Head of caudate nucleus (tissue), 42 donors: Measurements from ENCODE around the gene TTC39A.
"Not testable (repeated sequence)": the region's sequence is repeated elsewhere in the genome, so short reads cannot be mapped to it uniquely, and the experiment has no call there.

Experiments
- DNase-seq, 42 donors: peaks; one replicate each; pipeline versions ENCODE4 v3.0.0 to v3.0.0-alpha.2; 2020 to 2021; ENCODE audit warnings: mixed read lengths in 7 of 42
- intact Hi-C: fragments of 100-400 bp; cut with DNase I; formaldehyde crosslinking; loops from one replicate; pipeline ENCODE4 v1.15.0; 2022

TTC39A gene

DNA sequence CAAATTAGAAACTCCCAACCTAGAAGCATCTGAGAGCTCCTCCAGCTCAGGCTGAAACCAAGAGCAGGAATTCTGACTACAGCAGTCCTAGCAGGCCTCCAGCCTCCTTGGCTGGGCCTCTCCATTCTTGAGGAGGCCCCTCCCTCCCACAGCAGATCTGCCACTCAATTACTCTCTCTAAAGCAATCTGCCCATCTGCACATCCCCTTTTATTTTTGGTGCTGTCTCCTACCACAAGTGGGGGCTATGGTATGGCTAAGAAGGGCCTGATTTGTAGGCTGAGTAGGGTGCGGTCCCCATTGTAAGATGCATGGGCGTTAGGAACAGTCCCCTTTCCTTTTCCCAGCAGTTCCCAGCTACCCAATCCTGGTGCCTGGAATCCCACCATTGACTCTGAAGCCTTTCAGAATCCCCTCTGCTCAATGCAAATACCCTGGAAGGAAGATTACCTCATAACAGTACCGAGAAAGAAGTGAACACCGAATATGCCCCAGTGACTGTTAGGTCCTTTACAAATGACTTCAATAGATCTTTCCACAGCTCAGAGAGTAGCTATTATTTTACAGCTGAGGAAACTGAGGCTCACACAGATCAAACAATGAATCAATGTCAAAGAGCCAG is 11.6 kb upstream of the TTC39A start:
- DNase-seq: peak in 2 of 42 donors; percentile 15 to 20
- intact Hi-C loops: no loop called here

DNA sequence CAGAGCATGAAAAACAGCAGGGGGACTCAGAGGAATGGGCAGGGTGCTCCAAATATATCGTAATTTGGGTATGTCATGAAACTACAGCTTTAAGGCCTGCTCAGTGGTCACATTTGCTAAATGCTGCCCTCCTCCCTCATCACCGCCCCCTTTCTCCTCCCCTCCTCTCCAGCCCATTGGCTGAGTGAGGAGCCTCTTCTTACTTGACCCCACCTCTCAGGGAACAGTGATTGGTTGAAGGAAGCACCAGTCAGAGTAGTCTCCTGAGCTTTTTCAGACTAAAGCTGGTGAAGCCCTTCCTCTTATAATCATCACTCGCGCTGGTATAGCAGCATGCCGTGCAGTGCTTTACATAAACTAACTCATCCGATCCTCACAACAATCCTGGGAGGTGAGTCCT is 10.0 kb upstream of the TTC39A start:
- peak in 1 of 42 donors; percentile 13 for DNase-seq
- intact Hi-C loops: no loop called here

DNA sequence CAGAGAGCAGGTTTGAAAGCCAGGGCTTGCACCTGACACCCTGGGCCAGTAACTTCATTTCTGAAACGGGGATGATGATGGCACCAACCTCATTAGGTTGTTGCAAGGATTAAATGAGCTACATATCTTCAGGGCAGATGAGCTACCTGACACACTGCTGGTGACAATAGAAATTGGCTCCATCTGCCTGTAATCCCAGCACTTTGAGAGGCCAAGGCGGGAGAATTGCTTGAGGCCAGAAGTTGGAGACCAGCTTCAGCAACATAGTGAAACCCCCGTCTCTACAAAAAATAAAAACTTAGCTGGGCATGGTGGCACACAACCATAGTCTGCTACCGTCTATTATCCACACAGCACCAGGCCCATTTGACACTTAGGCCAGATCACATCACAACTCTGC is 6.3 kb upstream of the TTC39A start:
- DNase-seq: peak in 1 of 42 donors; percentile 10
- intact Hi-C loops: no loop called here

DNA sequence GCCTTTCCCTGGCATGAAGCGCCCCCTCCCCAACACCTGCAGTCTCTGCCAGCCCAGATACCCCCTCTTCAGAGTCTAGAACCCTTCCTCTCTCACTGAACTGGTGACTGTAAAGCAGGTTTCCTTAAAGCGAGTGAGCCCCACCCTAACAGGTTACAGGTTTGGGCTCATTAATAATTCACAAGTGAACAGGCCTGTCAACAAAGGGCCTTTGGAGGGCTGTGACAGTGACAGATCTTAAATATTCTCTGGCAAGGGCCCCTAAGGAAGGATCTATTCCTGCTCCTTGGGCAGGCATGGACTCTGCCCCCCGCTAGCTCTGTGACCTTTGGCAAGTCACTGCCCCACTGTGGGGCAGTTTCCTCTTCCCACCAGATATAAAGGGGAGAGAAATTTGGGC is 5.6 kb upstream of the TTC39A start:
- intact Hi-C loops: no loop called here
- DNase-seq: peak in 2 of 42 donors; percentile 8 to 9

DNA sequence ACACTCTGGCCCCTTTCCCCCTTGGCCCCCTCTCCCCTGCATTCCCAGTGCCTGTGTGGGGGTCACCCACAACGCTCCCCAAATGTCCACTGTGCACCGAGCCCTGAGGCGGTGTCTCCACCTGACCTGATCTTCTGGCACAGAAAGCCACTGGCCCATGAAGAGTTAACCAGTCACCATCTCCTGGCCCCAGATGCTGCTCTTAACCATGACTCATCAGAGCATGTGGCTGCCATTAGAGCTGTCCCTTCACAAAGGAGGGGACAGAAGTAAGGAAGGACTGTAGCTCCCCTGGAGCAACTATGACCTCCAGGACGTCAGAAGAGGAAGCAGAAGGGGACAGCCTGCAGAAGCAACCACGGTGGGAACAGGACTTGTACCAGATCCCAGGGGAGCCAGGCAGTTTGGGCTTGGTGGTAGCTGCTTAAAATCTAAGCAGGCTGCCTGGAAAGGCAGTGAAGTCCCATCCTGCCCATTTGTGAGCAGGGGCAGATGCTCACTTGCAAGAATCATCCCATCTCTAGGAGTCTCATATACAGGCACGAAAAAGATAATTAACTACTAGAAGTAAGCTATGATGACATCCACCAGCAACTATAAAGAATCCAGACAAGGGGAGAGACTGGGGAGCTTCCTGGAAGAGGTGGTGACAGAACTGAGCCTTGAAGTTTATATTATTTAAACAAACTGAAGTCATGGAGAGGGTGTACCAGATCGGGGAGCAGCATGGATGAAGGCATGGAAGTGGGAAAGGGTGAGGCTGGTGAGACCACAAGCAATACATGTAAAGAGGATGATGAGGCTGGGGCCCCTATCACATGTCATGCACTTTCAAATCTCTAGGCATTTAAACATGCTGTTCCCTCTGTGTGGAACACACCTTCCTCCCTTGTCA is 1.1 kb upstream of the TTC39A start:
- peak in 10 of 42 donors; percentile 11 to 67 (median 36) for DNase-seq
- intact Hi-C loops: no loop called here

DNA sequence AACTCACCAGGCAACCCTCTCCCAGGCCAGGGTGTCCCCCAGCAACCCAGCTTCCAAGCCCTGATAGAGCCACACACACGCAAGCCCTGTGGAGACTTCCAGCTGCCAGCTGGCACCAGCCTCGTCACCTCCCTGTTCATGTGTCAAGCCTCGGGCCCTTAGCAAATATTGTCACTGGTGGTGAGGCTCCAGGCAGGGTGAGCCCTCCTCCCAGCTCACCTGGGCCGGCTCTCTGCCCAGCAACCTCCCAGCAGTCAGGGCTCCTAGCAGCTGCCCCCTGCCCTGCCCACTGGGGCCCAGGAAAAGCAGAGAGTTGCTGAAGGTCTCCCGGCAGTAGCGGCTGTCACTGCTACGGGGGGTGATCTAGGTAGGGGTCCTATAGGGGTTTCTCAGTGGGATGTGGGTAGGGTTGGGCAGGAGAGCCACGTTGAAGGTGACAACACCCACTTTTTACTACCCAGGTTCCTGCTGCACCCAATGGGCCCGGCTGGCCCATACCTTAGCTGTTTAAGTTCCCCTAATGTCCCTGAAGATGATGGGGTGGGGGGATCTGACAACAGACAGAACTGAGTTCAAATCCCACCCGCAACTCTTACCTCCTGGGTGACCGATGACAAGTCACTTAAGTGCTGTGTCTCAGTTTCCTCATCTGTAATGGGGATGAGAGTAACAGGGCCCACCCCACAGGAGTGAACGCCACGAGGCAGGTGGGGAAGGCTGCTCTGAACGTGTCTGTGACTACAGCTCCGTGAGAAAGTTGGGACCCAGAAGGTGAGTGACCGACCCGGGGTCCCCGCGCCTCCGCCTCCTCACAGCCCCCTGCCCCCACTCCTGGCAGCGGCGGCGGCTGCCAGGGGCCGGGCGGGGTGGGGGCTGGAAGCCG is 678 bp downstream of the TTC39A start:
- intact Hi-C loops: no loop called here
- DNase-seq: peak in 1 of 42 donors; percentile 36

DNA sequence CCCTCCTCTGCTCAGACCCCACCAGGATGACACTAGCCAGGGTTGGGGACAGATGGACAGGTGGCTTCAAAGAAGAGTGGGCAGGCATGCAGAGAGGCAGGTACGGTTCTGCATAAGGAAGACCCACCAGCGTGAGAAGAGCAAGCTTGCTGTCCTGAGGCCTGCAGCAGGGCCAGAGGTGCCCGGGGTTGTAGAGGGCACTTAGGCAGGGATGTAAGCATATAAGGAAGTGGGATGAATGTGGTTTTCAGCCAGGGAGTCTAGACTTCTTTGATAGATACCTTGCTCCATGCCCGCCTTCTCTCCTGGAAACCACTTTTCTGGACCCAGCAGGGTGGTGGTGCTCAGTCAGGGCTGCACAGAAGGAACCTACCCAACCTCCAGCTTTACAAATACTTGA is 1.4 kb downstream of the TTC39A start:
- intact Hi-C loops: no loop called here
- DNase-seq: no peak

DNA sequence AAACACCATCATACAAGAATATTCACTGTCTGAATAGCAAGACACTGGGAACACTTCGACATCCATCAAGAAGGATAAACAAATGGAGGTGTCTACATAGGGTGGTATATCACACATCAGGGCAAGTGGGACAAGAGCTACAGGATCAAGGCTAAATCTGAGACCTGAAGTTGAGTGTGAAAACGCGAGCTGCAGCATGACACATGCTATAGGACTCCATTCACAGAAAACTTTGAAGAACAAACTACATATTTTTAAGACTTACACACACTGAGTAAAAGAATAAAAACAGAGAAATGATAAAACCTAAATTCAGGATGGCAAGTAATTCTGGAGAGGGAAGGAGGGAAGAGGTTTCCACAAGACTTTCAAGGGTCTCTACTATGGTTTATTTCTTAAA is 2.1 kb downstream of the TTC39A start:
- intact Hi-C loops: no loop called here
- no peak for DNase-seq

DNA sequence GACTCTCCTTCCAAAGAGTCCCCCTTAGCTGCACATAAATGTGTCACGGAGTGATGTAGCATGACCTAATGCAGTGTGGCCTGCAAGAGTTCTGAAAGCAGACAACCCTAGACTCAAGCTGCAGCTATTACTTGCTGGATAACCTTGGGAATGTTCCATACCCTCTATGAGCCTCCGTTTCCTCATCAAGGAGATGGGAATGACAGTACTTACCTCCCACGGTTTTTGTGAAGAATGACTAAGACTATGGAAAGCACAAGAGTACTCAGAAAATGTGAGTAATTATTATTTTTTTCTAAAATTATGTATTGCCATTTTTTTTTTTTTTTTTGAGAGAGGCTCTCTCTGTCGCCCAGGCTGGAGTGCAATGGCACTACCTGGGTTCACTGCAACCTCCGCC is 3.0 kb downstream of the TTC39A start:
- DNase-seq: peak in 3 of 42 donors; percentile 24 to 64 (median 62)
- intact Hi-C loops: no loop called here

DNA sequence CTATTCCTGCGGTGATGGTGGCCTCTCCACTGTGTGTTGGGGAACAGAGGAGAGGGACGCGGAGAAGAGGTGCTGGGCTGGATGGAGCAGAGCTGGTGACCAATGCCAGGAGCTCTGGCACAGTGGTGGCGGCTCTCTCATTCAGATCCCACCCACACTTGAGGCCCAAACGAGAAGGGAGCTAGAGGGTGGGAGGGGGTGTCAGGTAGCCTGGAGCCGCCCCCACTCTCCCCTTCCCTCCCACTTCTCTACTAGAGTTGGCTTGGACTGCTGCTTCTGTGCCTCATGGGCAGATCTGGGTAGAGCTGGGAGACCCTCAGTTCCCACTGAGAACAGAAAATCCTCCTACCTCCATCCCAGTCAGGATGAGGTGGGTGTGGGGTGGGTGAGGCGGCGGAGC is 3.5 kb downstream of the TTC39A start:
- intact Hi-C loops: no loop called here
- no peak for DNase-seq

DNA sequence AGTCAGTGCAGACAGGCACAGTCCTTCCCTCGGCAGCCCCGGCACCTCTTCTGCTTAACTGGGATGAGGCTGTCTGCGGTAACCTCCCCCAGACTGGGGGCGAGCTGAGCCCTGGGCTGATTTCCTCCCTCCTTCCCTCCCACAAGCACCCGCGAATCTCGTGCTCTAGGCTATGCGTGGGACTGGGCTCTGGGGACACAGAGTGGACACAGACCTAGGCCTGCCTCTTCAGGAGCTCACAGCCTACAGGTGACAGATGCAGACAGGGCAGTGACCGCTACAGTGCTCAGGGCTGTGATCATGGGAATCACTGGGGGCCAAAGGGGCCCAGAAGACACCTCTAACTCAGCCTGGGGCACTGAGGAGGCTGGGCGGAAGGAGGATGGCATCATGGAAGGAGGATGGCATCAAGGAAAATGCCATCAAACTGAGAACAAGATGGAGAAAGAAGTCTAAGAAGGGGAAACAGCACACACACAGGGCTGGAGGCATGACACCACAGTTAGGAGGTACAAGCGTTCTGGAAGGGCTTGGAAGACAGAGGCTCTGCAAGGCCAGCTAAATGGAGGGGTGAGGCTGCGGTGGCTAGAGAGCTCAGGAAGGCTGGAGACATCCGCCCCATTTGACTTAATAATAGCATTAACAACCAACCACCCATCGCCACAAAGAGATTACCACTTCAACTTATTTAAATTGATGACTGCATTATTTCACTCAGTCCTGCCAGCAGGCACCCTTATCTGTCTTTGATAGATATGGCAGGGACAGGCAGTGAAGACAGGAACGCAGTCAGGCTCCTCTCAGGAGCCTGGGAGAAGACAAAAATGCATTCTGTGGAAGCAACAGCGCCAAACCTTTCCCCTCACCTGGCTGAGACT is 4.2 kb downstream of the TTC39A start:
- intact Hi-C loops: no loop called here
- peak in 7 of 42 donors; percentile 10 to 48 (median 29) for DNase-seq

DNA sequence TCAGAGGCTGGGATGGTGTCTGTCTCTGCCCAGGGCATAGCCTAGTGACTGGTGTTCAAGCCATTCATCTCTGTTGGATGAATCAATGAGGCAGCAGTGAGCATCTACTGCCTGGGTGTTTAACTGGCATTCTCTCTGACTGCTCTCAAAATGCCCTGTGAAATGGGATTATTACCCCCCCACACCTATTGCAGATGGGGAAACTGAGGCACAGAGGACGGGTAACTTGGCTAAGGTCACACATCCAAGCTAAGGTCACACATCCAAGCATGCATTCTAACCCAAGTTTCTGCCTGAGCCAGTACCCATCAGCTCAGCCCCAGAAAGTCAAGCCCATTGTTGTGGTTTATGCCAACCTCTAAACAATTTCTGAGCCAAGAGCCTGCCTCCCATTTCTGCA is 5.0 kb downstream of the TTC39A start:
- no peak for DNase-seq
- intact Hi-C loops: no loop called here

DNA sequence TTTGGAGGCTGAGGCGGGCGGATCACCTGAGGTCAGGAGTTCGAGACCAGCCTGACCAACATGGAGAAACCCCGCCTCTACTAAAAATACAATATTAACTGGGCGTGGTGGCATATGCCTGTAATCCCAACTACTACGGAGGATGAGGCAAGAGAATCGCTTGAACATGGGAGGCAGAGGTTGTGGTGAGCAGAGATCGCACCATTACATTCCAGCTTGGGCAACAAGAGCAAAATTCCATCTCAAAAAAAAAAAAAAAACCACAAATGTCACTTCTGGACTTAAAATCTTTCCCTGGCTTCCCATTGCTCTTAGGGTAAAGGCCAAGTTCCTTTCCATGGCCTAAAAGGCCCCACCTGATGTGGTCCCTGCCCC is 5.4 kb downstream of the TTC39A start:
- DNase-seq, intact Hi-C loops: not testable (repeated sequence)

DNA sequence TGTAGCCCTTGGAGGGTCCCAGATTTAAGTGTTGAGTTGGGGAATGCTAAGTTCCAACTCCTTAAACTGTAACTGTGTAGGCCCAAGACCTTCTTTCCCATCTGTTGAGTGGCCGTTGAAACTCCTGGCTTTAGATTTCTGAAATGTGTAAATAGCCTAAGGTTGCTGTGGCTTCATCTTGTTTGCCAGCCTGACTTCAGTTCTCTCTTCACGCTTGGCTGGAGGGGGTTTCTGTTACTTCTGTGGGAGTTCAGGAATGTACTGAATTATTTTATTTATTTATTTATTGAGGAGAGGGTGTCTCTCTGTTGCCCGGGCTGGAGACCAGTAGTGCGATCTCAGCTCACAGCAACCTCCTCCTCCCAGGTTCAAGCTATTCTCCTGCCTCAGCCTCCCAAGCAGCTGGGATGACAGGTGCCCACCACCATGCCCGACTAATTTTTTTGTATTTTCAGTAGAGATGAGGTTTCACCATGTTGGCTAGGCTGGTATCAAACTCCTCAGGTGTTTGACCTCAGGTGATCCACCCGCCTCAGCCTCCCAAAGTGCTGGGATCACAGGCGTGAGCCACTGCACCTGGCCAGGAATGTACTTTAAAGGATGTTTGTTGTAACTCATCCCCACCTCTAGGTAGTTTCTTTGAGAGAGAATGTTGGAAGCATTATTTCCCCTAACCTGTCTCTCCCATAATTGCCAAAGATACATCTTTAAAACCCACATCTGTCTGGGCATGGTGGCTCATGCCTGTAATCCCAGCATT is 5.9 kb downstream of the TTC39A start:
- intact Hi-C loops: no loop called here
- no peak for DNase-seq

DNA sequence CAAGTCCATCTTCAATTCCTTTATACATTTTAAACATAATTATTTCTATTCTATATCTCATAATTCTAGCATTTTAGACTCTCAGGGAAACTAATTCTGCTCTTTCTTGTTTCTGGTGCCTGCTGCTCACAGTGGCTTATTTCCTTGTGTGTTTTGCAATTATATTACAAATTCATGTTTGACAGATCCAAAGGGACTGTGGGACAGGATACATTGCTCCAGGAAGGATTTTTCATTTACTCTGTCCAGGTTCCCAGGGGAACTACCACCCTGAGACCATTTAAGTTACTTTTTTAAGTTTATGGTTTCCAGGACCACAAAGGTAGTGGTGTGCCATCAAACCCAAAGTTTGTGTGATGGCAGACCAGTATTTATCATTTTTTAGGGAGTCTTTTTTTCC is 6.6 kb downstream of the TTC39A start:
- intact Hi-C loops: no loop called here
- no peak for DNase-seq

DNA sequence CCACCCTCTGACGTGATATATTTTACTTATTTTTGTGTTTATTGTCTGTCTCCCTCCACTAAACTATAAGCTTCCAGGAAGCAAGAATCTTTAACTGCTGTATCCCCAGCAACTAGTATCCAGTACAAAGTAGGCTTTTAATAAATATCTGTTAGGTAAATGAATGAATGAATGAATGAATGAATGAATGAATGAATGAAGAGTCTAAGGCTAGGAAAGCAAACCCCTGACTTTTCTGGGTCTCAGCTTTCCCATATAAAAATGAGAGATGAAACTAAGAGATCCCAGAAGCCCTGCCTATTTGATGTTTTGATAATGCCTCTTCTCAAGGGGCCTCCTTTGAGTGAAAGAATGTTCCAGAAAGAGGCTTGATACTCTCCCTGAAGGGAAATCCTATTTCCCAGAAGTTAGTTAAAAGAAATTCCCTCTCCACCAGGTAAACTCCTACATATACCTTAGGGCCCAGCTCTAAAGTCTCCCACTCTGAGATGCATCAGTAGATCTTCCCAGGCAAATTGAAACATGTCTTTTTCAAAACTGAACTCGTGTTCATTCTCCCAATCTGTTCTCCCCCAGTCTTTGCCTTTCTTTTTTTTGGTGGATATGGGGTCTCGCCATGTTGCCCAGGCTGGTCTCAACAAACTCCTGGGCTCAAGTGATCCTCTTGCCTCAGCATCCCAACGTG is 7.8 kb downstream of the TTC39A start:
- no peak for DNase-seq
- intact Hi-C loops: no loop called here

DNA sequence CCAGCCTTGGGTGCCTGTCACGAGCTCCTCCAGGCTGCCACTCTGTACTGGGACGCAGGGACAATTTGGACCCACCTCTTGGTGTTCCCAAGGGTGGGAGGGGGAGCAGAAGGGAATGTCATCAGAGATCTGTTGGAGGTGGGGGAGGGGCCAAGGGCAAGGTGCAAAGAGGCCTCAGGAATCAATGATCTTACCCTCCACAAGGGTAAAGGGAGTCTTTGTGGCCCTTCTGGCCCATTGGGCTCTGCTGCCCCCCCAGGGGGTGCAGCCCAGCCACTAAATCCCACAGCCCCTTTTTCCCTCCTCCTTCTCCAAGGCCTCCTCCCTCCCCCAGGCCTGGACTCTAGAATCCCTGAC is 8.5 kb downstream of the TTC39A start:
- DNase-seq: no peak
- intact Hi-C loops: no loop called here
